Measurements from ENCODE around the gene SH3RF2. TPM values are rescaled to one million over a fixed set of nuclear protein-coding genes. Genes with fewer than 3 reads are reported as not detected.

The SH3RF2 gene
- total RNA-seq, 4 donors from 2014 or later = 39.6 to 118 (median 96.0) TPM

DNA sequence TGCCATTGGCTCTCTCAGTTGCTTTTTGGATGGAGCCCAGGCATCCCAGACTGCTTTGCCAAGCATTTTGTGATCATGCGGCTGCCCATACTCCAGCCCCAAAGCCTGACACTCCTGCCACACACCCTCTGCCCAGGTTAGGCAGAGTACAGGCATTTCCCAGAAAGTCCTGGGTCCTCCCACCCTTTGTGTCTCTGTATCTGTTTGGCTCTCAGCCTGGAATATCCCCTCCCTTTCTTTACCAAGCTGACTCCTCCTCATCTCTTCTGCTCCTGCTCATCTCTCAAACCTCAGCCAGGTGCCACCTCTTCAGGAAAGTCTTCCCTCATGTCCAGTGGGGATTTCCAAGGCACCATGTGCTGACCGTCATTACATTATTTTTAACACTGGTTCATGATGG, 14.3 kb upstream of the SH3RF2 start:
- Histone ChIP-seq H3K9me3 (no peaks in the 10 kb centered on the region), H3K4me3 (no peak overlapping the region), H3K36me3 (no peaks in the 10 kb centered on the region), H3K27ac (no peak overlapping the region), H3K27me3 (no peaks in the 10 kb centered on the region), H3K4me1 (no peaks in the 10 kb centered on the region)
- DNase-seq = no peak
- TF ChIP-seq CTCF (IDR thresholded peaks at IDR 0.05) = no peak
- TF ChIP-seq POLR2A (IDR thresholded peaks at IDR 0.05) = no peak

DNA sequence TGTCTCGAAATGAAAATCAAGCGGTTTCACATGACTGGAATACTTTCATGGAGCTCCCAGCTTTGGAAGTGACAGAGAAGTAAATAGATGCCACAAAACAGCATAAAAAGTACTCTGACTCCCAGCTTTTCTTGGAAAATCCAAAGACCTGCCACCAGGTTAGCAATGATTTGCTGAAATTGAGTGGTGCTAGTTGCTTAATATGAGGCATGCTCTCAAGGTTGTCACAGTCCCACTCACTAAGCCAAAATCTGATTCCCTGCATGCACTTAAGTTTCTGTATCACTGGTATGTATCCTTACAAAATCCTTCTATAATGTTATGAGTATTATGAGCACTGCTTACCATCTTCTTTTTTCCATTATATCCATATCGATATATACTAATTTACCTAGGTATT, 13.0 kb upstream of the SH3RF2 start:
- no peak overlapping the region for H3K27ac ChIP-seq
- H3K27me3 ChIP-seq = no peaks in the 10 kb centered on the region
- H3K4me1 ChIP-seq = no peaks in the 10 kb centered on the region
- no peaks in the 10 kb centered on the region for H3K9me3 ChIP-seq
- TF ChIP-seq POLR2A (IDR thresholded peaks at IDR 0.05) (no peak), CTCF (IDR thresholded peaks at IDR 0.05) (no peak)
- no peak for DNase-seq
- no peaks in the 10 kb centered on the region for H3K36me3 ChIP-seq
- H3K4me3 ChIP-seq = no peak overlapping the region

DNA sequence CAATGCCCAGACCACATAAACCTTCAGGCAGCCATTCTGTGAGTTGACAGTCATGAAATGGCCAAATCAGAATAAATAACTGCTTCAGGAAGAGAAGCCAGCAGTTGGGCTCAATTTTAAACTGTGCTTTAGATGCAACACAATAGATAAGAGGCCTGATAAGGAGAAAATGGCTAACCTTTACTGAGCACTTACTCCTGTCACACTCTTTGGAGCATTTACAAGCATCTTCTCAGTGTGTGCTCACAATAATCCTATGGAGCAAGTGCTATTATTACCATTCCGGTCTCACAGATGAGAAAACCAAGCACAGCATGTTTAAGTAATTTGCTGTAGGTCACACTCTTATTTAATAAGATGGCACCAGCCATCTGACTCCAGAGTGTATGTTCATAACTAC, 11.5 kb upstream of the SH3RF2 start:
- no peak for DNase-seq
- no peaks in the 10 kb centered on the region for H3K27me3 ChIP-seq
- H3K4me3 ChIP-seq = no peak overlapping the region
- H3K27ac ChIP-seq = no peak overlapping the region
- no peaks in the 10 kb centered on the region for H3K4me1 ChIP-seq
- no peaks in the 10 kb centered on the region for H3K36me3 ChIP-seq
- TF ChIP-seq CTCF (IDR thresholded peaks at IDR 0.05) (no peak), POLR2A (IDR thresholded peaks at IDR 0.05) (no peak)
- H3K9me3 ChIP-seq = no peaks in the 10 kb centered on the region

DNA sequence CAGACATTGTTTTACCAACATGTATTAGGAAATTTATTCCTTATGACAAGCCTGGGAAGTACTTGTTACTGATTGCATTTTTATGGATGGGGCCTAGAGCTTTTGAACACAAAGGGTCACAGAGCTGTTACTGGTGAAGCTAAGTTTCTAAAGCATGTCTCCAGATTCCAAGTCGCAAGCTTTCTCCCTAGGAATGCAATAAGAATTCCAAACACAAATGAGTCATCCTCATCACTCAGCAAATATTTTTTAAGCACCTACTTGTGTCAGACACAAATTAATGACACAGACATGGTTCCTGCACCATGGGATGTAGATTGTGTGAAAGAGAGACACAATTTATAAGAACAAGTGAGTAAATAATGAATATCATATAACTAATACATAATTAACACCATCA, 11.0 kb upstream of the SH3RF2 start:
- H3K9me3 ChIP-seq = no peaks in the 10 kb centered on the region
- H3K4me3 ChIP-seq = no peak overlapping the region
- no peaks in the 10 kb centered on the region for H3K36me3 ChIP-seq
- H3K4me1 ChIP-seq = no peaks in the 10 kb centered on the region
- H3K27me3 ChIP-seq = no peaks in the 10 kb centered on the region
- no peak for DNase-seq
- TF ChIP-seq POLR2A (IDR thresholded peaks at IDR 0.05) (no peak), CTCF (IDR thresholded peaks at IDR 0.05) (no peak)
- H3K27ac ChIP-seq = no peak overlapping the region

- Histone ChIP-seq H3K9me3 (no peaks in the 10 kb centered on the region), H3K4me3 (no peak overlapping the region), H3K27ac (no peak overlapping the region), H3K27me3 (no peaks in the 10 kb centered on the region), H3K4me1 (no peaks in the 10 kb centered on the region), H3K36me3 (no peaks in the 10 kb centered on the region)
- TF ChIP-seq POLR2A (IDR thresholded peaks at IDR 0.05) (no peak), CTCF (IDR thresholded peaks at IDR 0.05) (no peak)
- no peak for DNase-seq
These were observed 10.6 kb upstream of the SH3RF2 start for GRCh38 chr5:145925803-145926202.

DNA sequence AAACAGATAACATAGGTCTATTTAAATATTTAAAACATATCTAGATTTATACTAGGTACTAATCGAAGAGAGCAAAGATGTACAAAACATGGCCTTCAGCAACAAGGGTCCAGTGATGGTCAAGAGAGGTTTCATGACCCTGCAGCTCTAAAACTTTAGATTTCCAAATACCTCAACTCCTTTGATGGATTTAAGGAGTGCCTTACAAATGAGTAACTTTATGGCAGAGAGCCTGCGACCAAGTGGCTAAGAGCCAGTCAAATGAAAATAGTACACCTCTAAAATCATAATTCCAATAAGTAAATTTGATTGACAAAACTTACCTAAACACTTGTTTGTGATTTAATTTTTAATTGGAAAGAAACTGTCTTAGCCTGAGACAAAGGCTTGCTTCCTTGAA, 4.7 kb upstream of the SH3RF2 start:
- TF ChIP-seq POLR2A (IDR thresholded peaks at IDR 0.05) (no peak), CTCF (IDR thresholded peaks at IDR 0.05) (no peak)
- Histone ChIP-seq H3K4me3 (no peak overlapping the region), H3K9me3 (no peaks in the 10 kb centered on the region), H3K36me3 (no peaks in the 10 kb centered on the region), H3K4me1 (peaks cover 0 to 8% (median 0%) of the 10 kb centered on the region in 4 donors), H3K27ac (no peak overlapping the region), H3K27me3 (no peaks in the 10 kb centered on the region)
- DNase-seq = no peak
